Measurements from ENCODE around the gene SH3PXD2A.

The SH3PXD2A gene

GRCh38 chr10:103781329-103782061, 73.9 kb downstream of the SH3PXD2A start:
- no peak overlapping the region for H3K9ac ChIP-seq (ENCODE audit: low read length)
- no peak overlapping the region for H4K5ac ChIP-seq (ENCODE audit: low read length)
- no peak overlapping the region for H3K4me3 ChIP-seq (ENCODE audit: low read length)
- H2BK120ac ChIP-seq (ENCODE audit: low read depth, low read length) = no peak overlapping the region
- H2AK5ac ChIP-seq (ENCODE audit: low read length) = no peak overlapping the region
- H3K56ac ChIP-seq (ENCODE audit: low read length) = peak overlapping the region; percentile 6
- H3K27ac ChIP-seq (ENCODE audit: low read depth, low read length) = no peak overlapping the region
- no CpG with 5 or more reads among the region's 6 CpGs for WGBS (ENCODE audit: extremely low coverage, insufficient coverage, low lambda C conversion rate)
- peak; percentile 75 for DNase-seq
- no peaks in the 10 kb centered on the region for H3K27me3 ChIP-seq (ENCODE audit: insufficient read depth, low read length, poor library complexity)
- H2BK5ac ChIP-seq (ENCODE audit: low read length) = no peak overlapping the region
- no peak overlapping the region for H3K4ac ChIP-seq (ENCODE audit: low read depth, low read length)
- no peaks in the 10 kb centered on the region for H3K36me3 ChIP-seq (ENCODE audit: control insufficient read depth, insufficient read depth, low read length)
- H3K79me2 ChIP-seq (ENCODE audit: control insufficient read depth, insufficient read depth, low read length) = no peaks in the 10 kb centered on the region
- no peak overlapping the region for H3K4me2 ChIP-seq (ENCODE audit: low read length)
- no peaks in the 10 kb centered on the region for H3K4me1 ChIP-seq (ENCODE audit: control insufficient read depth, low read depth, low read length)
- no peak overlapping the region for H2BK15ac ChIP-seq (replicated peaks; ENCODE audit: low read depth)
- no peaks in the 10 kb centered on the region for H3K79me1 ChIP-seq (ENCODE audit: low read length)
- no peak overlapping the region for H3K23ac ChIP-seq (ENCODE audit: low read length)
- no peak overlapping the region for H4K8ac ChIP-seq (ENCODE audit: low read depth, low read length)
- H3K18ac ChIP-seq (ENCODE audit: low read length) = no peak overlapping the region

GRCh38 chr10:103780242-103781149, 74.9 kb downstream of the SH3PXD2A start:
- Histone ChIP-seq H2BK15ac (replicated peaks; ENCODE audit: low read depth) (no peak overlapping the region), H2AK5ac (ENCODE audit: low read length) (no peak overlapping the region), H4K5ac (ENCODE audit: low read length) (no peak overlapping the region), H3K27me3 (ENCODE audit: insufficient read depth, low read length, poor library complexity) (no peaks in the 10 kb centered on the region), H3K4ac (ENCODE audit: low read depth, low read length) (no peak overlapping the region), H3K36me3 (ENCODE audit: control insufficient read depth, insufficient read depth, low read length) (no peaks in the 10 kb centered on the region), H3K4me1 (ENCODE audit: control insufficient read depth, low read depth, low read length) (no peaks in the 10 kb centered on the region), H3K79me1 (ENCODE audit: low read length) (no peaks in the 10 kb centered on the region), H3K79me2 (ENCODE audit: control insufficient read depth, insufficient read depth, low read length) (no peaks in the 10 kb centered on the region), H3K27ac (ENCODE audit: low read depth, low read length) (no peak overlapping the region), H2BK120ac (ENCODE audit: low read depth, low read length) (no peak overlapping the region), H3K4me3 (ENCODE audit: low read length) (no peak overlapping the region), H3K23ac (ENCODE audit: low read length) (no peak overlapping the region), H3K18ac (ENCODE audit: low read length) (no peak overlapping the region), H3K9ac (ENCODE audit: low read length) (no peak overlapping the region), H4K8ac (ENCODE audit: low read depth, low read length) (no peak overlapping the region), H3K4me2 (ENCODE audit: low read length) (no peak overlapping the region), H3K56ac (ENCODE audit: low read length) (peak overlapping the region; percentile 8), H2BK5ac (ENCODE audit: low read length) (no peak overlapping the region)
- WGBS (ENCODE audit: extremely low coverage, insufficient coverage, low lambda C conversion rate) = no CpG with 5 or more reads among the region's 8 CpGs
- no peak for DNase-seq

- Histone ChIP-seq H4K8ac (ENCODE audit: low read depth, low read length) (no peak overlapping the region), H3K79me2 (ENCODE audit: control insufficient read depth, insufficient read depth, low read length) (no peaks in the 10 kb centered on the region), H3K4me1 (ENCODE audit: control insufficient read depth, low read depth, low read length) (no peaks in the 10 kb centered on the region), H3K9ac (ENCODE audit: low read length) (no peak overlapping the region), H2BK15ac (replicated peaks; ENCODE audit: low read depth) (no peak overlapping the region), H3K4ac (ENCODE audit: low read depth, low read length) (no peak overlapping the region), H3K36me3 (ENCODE audit: control insufficient read depth, insufficient read depth, low read length) (no peaks in the 10 kb centered on the region), H3K4me2 (ENCODE audit: low read length) (no peak overlapping the region), H3K18ac (ENCODE audit: low read length) (no peak overlapping the region), H3K23ac (ENCODE audit: low read length) (no peak overlapping the region), H2AK5ac (ENCODE audit: low read length) (no peak overlapping the region), H3K79me1 (ENCODE audit: low read length) (no peaks in the 10 kb centered on the region), H3K56ac (ENCODE audit: low read length) (no peak overlapping the region), H3K27ac (ENCODE audit: low read depth, low read length) (no peak overlapping the region), H2BK5ac (ENCODE audit: low read length) (no peak overlapping the region), H4K5ac (ENCODE audit: low read length) (no peak overlapping the region), H2BK120ac (ENCODE audit: low read depth, low read length) (no peak overlapping the region), H3K27me3 (ENCODE audit: insufficient read depth, low read length, poor library complexity) (no peaks in the 10 kb centered on the region), H3K4me3 (ENCODE audit: low read length) (no peak overlapping the region)
- WGBS (ENCODE audit: extremely low coverage, insufficient coverage, low lambda C conversion rate) = no CpG with 5 or more reads among the region's 10 CpGs
- DNase-seq = peak; percentile 67
Measured at GRCh38 chr10:103778358-103779139, 76.8 kb downstream of the SH3PXD2A start.

- Histone ChIP-seq H3K4me3 (ENCODE audit: low read length) (no peak overlapping the region), H3K56ac (ENCODE audit: low read length) (no peak overlapping the region), H3K27ac (ENCODE audit: low read depth, low read length) (no peak overlapping the region), H3K23ac (ENCODE audit: low read length) (no peak overlapping the region), H3K9ac (ENCODE audit: low read length) (no peak overlapping the region), H3K36me3 (ENCODE audit: control insufficient read depth, insufficient read depth, low read length) (no peaks in the 10 kb centered on the region), H3K79me1 (ENCODE audit: low read length) (no peaks in the 10 kb centered on the region), H3K18ac (ENCODE audit: low read length) (no peak overlapping the region), H3K79me2 (ENCODE audit: control insufficient read depth, insufficient read depth, low read length) (no peaks in the 10 kb centered on the region), H3K4ac (ENCODE audit: low read depth, low read length) (no peak overlapping the region), H4K8ac (ENCODE audit: low read depth, low read length) (no peak overlapping the region), H2BK120ac (ENCODE audit: low read depth, low read length) (no peak overlapping the region), H4K5ac (ENCODE audit: low read length) (no peak overlapping the region), H2BK15ac (replicated peaks; ENCODE audit: low read depth) (no peak overlapping the region), H2BK5ac (ENCODE audit: low read length) (no peak overlapping the region), H2AK5ac (ENCODE audit: low read length) (no peak overlapping the region), H3K4me2 (ENCODE audit: low read length) (no peak overlapping the region), H3K4me1 (ENCODE audit: control insufficient read depth, low read depth, low read length) (peaks cover under 1% of the 10 kb centered on the region), H3K27me3 (ENCODE audit: insufficient read depth, low read length, poor library complexity) (no peaks in the 10 kb centered on the region)
- WGBS (ENCODE audit: extremely low coverage, insufficient coverage, low lambda C conversion rate) = 100% methylated on average over 1 of the region's 12 CpGs
- DNase-seq = no peak
Measured at GRCh38 chr10:103776878-103777591, 78.3 kb downstream of the SH3PXD2A start.

GRCh38 chr10:103775776-103776175, 79.6 kb downstream of the SH3PXD2A start:
- H2AK5ac ChIP-seq (ENCODE audit: low read length) = no peak overlapping the region
- WGBS (ENCODE audit: extremely low coverage, insufficient coverage, low lambda C conversion rate) = no CpG with 5 or more reads among the region's 5 CpGs

More at GRCh38 chr10:103775776-103776175, 79.6 kb downstream of the SH3PXD2A start:
- Histone ChIP-seq H2BK15ac (replicated peaks; ENCODE audit: low read depth) (no peak overlapping the region), H3K79me1 (ENCODE audit: low read length) (peaks cover 2% of the 10 kb centered on the region), H3K79me2 (ENCODE audit: control insufficient read depth, insufficient read depth, low read length) (no peaks in the 10 kb centered on the region), H3K18ac (ENCODE audit: low read length) (no peak overlapping the region), H2BK120ac (ENCODE audit: low read depth, low read length) (no peak overlapping the region), H4K5ac (ENCODE audit: low read length) (no peak overlapping the region), H3K9ac (ENCODE audit: low read length) (no peak overlapping the region), H4K8ac (ENCODE audit: low read depth, low read length) (no peak overlapping the region), H3K27ac (ENCODE audit: low read depth, low read length) (no peak overlapping the region), H3K4me3 (ENCODE audit: low read length) (no peak overlapping the region), H2BK5ac (ENCODE audit: low read length) (no peak overlapping the region), H3K36me3 (ENCODE audit: control insufficient read depth, insufficient read depth, low read length) (no peaks in the 10 kb centered on the region), H3K4ac (ENCODE audit: low read depth, low read length) (no peak overlapping the region), H3K23ac (ENCODE audit: low read length) (no peak overlapping the region), H3K56ac (ENCODE audit: low read length) (no peak overlapping the region), H3K4me1 (ENCODE audit: control insufficient read depth, low read depth, low read length) (peaks cover 5% of the 10 kb centered on the region), H3K27me3 (ENCODE audit: insufficient read depth, low read length, poor library complexity) (no peaks in the 10 kb centered on the region), H3K4me2 (ENCODE audit: low read length) (no peak overlapping the region)
- DNase-seq = no peak
